ENCODE data around the gene MAP1LC3B.
"Not testable (repeated sequence)": the region's sequence is repeated elsewhere in the genome, so short reads cannot be mapped to it uniquely, and the experiment has no call there.

Gene MAP1LC3B

DNA sequence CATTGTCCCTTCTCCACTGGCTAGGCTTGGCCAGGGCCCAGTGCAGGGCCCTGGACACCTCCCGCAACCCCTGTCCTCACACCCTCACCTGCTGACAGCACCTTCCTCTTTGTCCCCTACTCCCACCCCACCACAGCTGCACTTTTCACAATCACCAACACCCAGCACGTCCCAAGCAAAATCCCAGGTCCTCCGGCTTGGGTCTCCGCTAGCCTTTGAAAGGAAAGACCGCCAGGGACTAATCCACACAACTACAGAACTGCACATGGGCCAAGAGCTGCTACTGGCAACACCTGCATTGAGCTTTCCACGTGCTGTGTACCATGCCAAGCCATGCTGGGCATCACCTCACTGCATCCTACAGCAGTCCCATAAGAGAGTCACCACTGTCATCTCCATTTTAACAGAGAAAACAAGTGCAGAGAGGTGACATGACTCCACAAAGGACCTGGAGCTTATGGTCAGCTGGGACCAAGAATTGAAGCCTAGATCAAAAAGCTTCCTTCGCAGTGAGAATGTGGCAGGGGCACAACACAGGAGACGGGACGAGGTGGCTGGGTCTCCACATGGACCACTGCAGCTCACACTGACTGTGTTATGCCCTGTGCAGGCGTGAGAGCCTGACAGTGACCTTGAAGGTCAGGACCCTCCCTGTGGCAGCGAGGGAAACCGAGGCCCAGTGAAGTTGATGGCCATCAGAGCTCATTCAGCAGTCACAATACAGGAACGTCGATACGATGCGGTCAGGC lies 31.1 kb upstream of the MAP1LC3B start:
- no peak for DNase-seq (ENCODE audit: low read depth in 2 of 2)

DNA sequence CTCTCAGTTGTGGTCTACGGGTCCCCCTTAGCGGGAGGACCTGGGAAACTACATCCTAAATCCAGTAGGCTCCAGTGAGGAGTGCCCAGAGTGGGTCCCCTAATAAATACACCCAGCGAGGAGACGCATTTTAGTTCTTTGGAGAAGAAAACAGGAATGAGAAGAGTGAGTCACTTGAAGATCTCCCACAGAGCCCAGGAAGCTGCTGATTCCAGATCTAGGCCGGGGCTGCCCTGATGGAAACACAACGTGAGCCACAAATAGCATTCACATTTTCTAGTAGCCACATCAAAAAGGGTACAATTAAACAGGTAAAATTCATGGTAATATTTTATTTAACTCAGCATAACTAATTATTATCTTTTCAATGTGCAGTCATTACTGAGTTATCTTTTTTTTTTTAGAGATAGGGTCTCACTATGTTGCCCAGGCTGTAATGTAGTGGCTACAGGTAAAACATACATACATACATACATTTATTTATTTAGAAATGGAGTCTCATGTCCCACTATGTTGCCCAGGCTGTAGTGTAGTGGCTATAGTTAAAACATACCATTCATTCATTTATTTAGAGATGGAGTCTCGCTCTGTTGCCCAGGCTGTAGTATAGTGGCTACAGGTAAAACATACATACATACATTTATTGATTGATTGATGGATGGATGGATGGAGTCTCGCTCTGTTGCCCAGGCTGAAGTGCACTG lies 30.1 kb upstream of the MAP1LC3B start:
- no peak for DNase-seq (ENCODE audit: low read depth in 2 of 2)

DNA sequence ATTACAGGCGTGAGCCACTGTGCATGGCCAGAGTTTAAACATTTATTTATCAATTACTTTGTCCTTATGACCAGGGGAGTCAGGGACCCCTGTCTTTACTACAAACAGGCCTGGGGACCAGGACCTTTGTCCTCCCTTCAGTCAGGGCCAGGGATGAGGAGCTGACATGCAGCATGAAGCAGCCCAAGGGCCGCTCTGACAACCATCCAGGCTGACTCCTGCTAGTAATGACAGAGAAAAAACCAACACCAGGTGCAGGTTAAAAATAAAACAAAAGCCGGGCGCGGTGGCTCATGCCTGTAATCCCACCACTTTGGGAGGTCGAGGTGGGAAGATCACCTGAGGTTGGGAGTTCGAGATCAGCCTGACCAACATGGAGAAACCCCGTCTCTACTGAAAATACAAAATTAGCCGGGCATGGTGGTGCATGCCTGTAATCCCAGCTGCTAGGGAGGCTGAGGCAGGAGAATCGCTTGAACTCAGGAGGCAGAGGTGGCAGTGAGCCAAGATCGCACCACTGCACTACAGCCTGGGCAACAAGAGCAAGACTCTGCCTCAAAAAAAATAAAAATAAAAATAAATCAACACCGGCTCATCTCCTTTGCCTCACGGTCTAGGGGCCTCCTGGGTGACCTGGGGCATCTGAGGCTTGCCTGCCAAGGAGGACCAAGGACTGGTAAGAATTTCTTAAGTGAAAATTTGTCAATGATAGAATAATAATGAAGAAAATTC lies 29.1 kb upstream of the MAP1LC3B start:
- DNase-seq (ENCODE audit: low read depth in 2 of 2): not testable (repeated sequence)

DNA sequence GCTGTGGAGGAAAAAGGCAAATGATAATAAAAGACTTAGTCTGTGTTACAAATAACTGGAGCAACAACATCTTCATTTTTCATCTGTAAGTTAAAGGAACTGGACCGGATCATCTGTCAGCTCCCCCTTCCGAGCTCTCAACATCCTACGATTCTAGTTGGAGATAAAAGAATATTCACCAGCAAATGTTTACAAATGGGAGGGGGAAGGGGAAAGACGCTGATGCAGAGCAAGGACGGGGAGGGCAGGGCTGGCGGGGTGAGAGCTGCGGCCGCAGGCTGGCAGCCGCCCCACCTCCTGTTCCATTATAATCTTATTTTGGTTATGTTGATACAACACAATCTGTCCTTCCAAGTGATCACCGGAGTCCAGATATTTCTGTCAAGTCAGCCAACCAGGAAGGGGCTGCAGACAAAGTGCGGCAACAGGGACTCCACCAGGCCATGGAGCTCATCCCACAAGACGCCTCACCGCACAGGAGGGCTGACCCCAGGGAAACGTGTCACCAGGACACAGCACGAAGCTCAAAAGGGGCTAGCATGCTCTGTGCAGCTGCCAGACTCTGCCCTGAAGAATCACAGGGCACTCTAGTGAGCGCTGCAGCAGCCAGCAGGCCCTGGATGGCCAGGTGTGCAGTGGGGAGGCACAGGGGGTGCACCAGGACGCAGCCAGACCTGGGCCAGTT lies 28.2 kb upstream of the MAP1LC3B start:
- no peak for DNase-seq (ENCODE audit: low read depth in 2 of 2)

DNA sequence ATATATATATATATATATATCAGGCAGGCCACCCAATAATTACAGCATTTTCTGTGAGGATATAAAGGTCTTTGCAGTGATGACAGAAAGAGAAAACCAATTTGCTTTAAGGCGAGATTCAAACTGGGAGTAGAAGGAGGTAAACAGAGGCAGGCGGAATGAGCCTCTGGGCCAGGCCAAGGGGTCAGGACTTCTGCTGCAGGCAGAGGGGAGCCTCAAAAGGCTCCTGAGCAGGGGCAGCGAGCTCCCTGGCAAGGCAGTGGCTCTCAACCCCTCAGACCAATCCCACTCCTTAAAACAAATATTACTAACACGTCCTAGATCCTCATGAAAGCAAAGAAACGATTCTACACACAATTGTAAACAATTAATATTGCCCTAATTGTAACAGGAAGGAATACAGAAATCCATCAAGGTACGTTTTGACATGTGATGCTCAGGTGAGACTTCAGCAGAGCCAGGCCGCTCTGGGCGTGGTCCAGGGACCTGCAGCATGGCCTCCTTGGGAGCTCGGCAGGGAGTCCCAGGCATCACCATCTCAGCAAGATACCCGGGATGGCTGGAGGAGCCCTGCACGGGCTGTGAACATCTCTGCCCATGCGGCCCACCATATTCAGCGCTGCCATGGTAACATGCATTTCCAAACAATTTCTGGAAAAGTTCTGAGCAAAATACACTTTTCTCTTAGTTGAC lies 27.0 kb upstream of the MAP1LC3B start:
- no peak for DNase-seq (ENCODE audit: low read depth in 2 of 2)

DNA sequence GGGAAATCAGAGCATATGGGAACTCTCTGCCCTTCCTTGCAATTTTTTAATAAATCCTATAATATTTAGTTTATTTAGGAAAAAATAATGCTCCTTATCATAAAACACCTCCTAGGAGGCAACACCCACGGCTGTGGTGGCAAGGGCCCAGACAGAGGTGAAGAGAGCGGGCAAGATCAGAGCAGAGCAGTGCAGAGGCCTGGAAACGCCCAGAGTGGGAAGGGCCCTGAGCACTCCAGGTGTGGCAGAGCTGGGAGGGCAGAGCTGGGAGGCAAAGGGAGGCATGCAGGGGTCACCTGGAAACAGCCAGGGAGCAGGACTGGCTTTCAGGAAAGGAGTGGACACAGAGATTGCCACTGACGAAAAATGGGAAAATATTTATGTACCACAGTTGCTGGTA lies 25.8 kb upstream of the MAP1LC3B start:
- no peak for DNase-seq (ENCODE audit: low read depth in 2 of 2)

DNA sequence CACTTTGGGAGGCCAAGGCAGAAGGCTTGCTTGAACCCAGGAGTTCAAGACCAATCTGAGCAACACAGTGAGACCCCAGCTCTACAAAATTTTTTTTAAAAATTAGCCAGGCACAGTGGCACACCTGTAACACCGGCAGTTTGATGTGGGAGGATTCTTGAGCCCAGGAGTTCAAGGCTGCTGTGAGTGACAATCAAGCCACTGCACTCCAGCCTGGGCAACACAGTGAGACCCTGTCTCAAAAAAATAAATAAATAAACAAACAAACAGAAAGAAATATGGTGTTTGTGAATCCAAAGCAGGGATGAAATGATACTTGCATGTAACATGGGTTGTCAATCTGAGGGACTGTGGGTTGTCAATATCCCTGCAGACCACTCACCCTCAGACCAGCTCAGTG lies 25.2 kb upstream of the MAP1LC3B start:
- DNase-seq (ENCODE audit: low read depth in 2 of 2): no peak

DNA sequence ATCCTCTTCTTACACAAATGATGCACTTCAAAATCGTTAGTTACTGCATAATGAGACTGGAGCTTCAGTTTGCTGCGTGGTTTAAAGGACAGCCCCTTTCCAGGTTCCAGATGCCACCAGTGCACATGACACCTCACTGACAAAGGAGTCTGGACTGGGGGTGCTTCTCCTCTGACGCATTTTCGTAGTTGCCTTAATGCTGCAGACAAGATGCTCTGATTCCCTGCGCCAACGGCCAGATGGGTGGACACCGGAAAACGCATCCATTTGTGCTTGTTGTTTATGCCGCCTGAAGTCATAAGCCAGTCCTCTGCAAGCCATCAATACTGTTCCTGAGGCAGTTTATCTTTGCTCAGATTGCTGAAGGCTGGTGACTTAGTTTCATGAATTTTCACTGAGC lies 24.6 kb upstream of the MAP1LC3B start:
- DNase-seq (ENCODE audit: low read depth in 2 of 2): no peak

DNA sequence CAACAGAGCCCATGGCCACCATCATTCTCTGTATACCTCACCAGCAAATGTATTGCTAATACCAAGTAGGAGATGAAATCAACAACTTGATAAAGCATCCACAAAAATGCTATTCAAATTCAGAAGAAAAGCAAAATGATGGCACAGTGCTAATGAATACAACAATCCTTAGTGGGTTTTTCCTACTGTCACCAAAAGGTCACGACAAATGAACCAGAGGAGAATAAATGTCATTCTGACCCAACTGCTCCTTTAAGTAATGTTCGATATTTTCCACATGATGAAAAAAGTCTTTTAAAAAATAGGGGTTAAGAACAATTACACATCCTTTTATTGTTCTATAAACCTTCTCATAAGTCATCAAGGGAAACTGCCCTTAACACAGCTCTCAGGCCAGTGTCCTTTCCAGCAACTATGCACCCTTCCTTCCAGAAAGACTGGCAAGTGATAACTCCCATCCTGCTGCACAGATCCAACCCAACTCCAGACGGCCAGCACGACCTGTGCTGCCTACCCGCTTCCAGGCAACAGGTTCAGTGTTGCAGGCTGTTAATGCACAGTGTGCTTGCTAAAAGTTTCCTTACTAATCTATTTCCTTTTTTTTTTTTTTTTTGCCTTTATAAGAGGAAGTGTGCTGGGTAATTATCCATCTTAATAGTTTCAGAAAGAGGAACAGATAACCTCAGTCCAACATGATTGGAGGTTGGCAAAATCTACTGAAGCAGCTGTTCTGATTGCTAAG lies 23.9 kb upstream of the MAP1LC3B start:
- DNase-seq (ENCODE audit: low read depth in 2 of 2): no peak

DNA sequence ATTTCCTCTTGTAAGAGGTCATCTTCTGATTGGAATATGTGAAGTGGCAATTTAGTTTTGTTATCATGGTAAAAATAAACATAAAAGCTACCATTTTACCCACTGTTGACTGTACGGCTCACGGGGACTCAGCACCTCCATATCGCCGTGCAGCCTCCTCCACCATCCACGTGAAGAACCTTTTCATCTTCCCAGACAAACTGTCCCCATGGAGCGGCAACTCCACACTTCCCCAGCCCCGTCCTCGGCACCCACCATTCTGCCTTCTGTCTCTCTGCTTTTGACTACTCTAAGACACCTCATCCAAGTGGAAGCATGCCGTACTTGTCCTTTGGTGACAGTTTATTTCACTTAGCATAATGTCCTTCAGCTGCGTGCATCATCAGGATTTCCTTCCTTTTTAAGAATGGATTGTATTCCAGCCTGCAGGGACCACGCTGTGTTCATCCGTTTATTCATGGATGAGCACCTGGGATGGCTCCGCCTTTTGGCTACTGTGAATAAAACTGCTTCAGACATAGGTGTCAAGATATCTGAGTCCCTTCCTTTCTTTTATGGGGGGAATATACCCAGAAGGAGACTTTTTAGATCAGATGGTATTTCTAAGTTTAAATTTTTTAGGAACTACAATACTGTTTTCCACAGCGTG lies 22.9 kb upstream of the MAP1LC3B start:
- no peak for DNase-seq (ENCODE audit: low read depth in 2 of 2)

DNA sequence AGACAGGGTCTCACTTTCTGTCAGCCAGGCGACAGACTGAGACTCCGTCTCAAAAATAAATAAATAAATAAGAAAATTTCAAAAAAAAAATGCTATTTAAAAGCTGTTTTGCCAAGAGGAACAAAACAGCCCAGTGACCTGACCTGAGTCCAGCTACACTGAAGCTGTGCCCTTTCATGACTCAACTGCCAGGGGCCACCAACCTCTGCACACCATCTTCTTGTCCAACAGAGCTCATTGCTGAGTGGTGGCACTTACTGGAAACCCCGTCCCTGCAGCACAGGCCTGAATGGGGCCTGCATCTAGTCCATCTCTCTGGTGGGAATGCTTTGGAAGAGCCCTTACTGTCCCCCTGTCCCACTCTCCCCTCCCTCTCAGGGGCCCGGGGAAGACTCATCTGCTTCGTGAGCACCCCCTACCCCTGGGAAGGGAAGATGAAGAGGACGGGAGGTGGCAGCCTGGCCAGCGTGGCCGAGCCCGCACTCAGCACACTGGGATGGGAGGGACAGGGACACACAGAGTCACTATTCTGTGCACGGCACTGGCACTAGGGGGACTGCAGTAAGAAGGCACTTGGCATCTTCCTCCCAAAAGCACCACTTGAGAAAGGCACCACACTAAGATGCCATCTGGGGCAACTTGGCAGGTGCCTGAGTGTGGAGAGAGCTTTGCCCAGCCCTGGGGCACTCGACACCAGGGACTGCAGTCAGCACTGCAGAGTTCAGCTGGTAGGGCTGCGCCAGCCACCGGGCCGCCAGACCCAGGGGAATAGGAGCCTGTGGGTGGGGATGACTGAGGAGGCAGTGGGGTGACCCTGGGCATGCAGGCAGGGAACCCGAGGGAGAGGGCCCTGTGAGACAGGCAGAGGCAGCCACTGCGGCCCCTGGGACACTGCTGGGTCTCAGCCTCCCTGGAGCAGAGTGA lies 22.1 kb upstream of the MAP1LC3B start:
- no peak for DNase-seq (ENCODE audit: low read depth in 2 of 2)

DNA sequence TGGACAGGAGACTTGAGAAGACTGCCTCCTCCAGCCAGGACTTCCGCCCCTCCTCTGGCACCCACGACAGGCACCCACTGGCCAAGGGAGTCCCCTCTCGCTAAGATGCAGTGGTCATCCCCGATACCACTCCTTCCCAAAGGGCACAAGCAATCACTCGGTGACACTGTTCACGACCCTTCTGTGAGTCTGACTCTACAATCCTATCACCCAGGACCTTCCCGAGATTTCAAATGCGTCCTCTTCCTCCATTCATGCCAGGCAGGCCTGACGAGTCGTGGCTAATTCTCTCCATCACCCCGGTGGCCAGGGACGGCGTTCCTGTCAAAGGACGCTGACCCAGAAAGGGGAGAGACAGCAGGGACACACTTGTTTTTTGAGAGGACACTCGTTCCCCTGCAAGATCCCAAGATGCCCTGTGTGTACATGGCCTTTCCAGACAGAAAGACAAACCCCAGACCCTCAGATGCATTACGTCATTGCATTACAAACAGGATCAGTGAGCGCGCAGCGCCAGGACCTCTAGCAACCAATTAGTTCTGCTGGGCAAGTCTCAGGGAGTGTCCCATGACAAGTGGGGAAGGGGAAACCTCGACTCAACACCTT lies 20.8 kb upstream of the MAP1LC3B start:
- DNase-seq (ENCODE audit: low read depth in 2 of 2): no peak

DNA sequence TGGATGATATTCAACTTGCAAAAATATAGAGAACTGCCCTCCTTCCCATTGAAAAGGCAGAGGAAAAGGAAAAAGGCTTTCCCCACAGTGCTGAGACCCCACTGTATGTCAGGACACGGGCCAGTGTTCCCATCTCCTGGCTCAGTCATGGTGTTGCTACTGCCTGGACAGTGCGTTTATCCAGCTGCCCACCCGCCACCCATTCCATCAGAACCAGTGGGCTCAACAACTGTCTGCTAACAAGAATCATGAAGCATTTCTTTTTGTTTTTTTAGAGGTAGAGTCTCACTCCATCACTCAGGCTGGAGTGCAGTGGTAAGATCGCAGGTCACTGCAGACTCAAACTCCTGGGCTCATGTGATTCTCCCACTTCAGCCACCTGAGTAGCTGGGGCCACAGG lies 19.8 kb upstream of the MAP1LC3B start:
- DNase-seq (ENCODE audit: low read depth in 2 of 2): no peak

DNA sequence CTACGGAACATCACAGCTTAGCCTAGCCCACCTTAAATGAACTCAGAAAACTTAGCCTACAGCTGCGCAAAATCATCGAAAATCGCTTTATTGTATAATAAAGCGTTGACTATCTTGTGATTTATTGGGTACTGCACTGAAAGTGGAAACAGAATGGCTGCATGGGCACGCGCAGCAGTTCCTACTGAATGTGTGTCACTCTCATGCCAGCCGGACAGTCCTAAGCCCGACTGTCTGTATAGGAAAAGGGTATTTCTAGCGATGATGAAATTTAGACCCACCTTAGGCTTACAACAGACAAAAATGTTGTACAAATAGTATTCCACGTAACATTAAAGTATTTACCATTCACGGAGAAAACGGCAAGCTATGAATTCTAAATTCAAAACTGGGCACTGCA lies 17.8 kb upstream of the MAP1LC3B start:
- DNase-seq (ENCODE audit: low read depth in 2 of 2): no peak

DNA sequence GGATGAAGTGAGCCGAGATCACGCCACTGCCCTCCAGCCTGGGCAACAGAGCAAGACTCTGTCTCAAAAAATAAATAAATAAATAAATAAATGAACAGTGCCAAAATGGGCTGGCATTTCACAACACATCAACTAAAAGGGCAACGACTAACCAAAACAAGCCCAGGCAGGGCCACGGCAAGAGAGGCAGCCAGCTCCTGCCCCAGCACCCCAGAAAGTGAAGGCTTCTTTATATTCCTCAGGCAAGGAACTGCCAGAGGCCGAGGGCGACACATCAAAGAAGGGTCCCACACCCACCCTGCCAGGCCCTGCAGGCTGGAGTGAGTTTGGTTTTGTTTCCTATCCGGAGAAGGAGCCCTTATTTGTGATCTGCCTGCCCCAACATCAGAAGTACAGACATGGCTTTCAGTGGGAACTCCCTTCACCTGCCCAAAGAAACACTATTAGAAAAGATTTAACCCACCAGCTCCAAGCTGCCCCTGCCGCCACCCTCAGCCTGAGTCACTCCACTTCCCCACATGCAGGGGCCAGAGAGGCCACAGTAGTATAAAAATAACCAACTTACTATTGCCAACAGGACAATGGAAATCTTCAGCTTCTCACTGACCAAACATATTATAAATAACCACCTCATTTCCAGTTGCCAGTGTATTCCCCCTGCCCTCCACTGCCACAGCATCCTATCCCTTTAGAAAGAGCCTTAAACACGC lies 16.6 kb upstream of the MAP1LC3B start:
- DNase-seq (ENCODE audit: low read depth in 2 of 2): no peak

DNA sequence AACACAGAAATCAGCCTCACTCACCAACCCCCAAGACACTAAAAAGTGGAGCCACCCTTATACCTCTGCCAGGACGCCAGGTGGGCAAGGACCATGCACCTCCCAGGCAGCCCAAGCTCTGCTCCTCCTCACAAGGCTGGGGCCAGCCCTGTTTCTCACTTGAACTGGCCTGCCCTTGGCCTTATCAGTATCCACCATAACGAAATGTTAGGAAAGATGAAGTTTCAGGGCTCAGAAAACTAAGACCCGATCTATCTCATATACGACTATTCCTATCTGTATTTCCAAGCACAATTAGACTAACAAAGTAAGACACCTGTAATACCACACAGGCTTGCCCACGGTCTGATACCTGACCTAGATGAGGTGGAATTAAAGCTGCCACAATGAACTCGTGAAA lies 15.5 kb upstream of the MAP1LC3B start:
- no peak for DNase-seq (ENCODE audit: low read depth in 2 of 2)

DNA sequence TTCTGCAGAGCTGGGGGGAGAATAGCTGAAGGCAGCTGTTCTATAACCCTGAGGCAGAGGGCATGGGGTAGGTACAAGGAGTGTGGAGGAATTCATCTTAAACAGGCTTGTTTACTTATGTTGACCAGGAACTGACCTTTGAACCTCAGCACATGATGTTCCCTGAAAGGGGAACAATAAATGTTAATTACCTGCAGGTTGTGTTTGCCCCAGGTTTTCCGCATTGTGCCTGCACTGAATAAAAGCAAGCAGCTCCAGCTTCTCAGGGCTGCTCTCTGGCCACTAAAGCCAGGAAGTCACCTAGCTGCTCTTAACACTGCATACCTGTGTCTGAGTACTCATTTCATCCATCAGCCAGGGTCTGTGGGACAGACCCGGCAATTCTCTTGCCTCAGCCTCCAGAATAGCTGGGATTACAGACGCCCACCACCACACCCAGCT lies 12.8 kb upstream of the MAP1LC3B start:
- DNase-seq (ENCODE audit: low read depth in 2 of 2): not testable (repeated sequence)

DNA sequence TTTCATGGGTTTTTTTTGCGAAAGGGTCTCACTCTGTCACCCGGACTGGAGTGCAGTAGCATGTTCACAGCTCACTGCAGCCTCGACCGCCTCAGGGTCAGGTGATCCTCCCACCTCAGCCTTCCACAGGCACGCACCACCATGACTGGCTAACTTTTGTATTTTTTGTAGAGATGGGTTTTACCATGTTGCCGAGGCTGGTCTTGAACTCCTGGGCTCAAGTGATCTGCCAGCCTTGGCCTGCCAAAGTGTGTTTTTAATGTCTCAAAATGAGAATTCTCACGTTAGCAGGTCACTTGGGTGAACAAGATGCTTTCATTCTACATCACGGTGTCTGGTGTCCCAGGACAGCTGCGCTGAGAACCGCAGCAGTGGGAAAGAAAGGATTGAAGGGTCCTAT lies 11.7 kb upstream of the MAP1LC3B start:
- no peak for DNase-seq (ENCODE audit: low read depth in 2 of 2)

All from stimulated activated CD8-positive, alpha-beta memory T cell treated with anti-CD3 and anti-CD28 coated beads, Interleukin-7, amount 100 ng/mL, for 1 hour (primary cell).